IPS DF 6.9 (cell line): ENCODE measurements around the gene TAF3.

Experiments
- DNase-seq: peaks from one replicate; pipeline ENCODE4 v3.0.0-alpha.2; 2013; ENCODE audit warnings: low read depth, low spot score
- H3K27ac ChIP-seq: one replicate; pipeline ENCODE4 v1.5.1; 2013; ENCODE audit warnings: low read length, control low read depth
- H3K27me3 ChIP-seq: 2 replicates; pipeline ENCODE4 v1.6.1; 2013; ENCODE audit warnings: mild to moderate bottlenecking, low read length; ENCODE audit not compliant: control insufficient read depth, insufficient read depth
- H3K36me3 ChIP-seq: 2 replicates; pipeline ENCODE4 v1.6.1; 2013; ENCODE audit warnings: low read length; ENCODE audit not compliant: control insufficient read depth, insufficient read depth
- H3K4me1 ChIP-seq: 2 replicates; pipeline ENCODE4 v1.6.1; 2013; ENCODE audit warnings: low read length; ENCODE audit not compliant: control insufficient read depth, insufficient read depth
- H3K4me3 ChIP-seq: 2 replicates; pipeline ENCODE4 v1.5.1; 2013; ENCODE audit warnings: mild to moderate bottlenecking, low read length
- H3K9me3 ChIP-seq: 2 replicates; pipeline ENCODE4 v1.6.1; 2013; ENCODE audit warnings: low read length, inconsistent platforms; ENCODE audit not compliant: control insufficient read depth, insufficient read depth
- WGBS: extraction: QIAGEN DNeasy Blood & Tissue Kit; methylation state at CpG from one replicate; pipeline ENCODE4 v1.1.7; 2013; ENCODE audit warnings: mixed read lengths, missing lambda C conversion rate; ENCODE audit not compliant: insufficient read length, insufficient coverage; 5-methylcytosine and 5-hydroxymethylcytosine counted together

Gene TAF3

DNA sequence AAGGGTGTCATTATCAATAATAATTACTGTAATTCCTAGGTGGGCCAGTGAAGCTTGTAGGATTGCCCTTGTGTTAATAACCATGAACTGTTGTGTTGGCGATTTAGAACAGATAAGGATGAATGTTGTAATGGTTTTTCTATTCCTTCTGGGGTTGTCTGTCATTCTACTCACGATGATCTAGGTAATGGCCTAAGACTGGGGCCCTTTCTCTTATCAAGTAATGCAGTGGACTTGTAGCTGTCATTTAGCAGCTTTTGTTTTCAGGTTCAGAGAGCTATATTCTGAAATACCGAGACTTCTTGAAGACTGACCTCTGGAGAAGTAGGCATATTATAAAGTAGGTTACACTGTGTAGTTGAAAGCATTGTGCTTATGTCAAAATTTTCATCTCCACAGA is 110.2 kb downstream of the TAF3 start:
- no peaks in the 10 kb centered on the region for H3K9me3 ChIP-seq
- DNase-seq = no peak
- WGBS = no CpG with 5 or more reads among the region's 3 CpGs

DNA sequence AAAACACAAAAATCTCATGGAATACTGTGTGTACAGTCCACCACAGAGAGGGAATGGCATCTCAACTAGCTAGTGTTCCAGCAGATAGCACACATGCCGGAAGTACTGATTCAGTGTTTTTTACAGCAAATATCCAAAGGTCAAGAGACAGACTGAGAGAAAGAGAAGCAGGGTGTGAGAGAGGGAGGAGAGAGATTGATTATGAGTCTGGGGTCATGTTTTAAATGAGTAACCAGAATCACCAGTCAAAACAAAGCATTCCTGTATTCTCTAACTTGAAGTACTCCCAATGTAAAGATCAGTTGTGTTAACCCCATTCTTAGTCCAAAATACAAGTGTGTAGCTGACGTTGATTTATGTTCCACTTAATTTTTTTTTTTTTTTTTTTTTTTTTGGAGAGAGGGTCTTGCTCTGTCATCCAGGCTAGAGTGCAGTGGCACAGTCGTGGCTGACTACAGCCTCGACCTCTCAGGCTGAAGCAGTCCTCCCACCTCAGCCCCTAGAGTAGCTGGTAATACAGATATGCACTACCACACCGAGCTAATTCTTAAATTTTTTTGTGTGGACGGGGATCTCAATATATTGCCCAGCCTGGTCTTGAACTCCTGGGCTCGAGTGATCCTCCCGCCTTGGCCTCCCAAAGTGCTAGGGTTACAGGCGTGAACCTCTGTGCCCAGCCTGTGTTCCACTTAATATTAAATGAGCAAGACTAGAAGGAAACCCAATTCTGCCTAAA is 114.2 kb downstream of the TAF3 start:
- Histone ChIP-seq H3K27ac (no peak overlapping the region), H3K27me3 (no peaks in the 10 kb centered on the region), H3K9me3 (no peaks in the 10 kb centered on the region), H3K4me3 (no peak overlapping the region), H3K36me3 (no peaks in the 10 kb centered on the region), H3K4me1 (no peaks in the 10 kb centered on the region)
- DNase-seq = no peak
- no CpG with 5 or more reads among the region's 9 CpGs for WGBS

More for the DNA sequence above, 110.2 kb downstream of the TAF3 start:
- H3K36me3 ChIP-seq = no peaks in the 10 kb centered on the region
- no peaks in the 10 kb centered on the region for H3K4me1 ChIP-seq
- H3K27me3 ChIP-seq = no peaks in the 10 kb centered on the region
- H3K27ac ChIP-seq = no peak overlapping the region
- no peak overlapping the region for H3K4me3 ChIP-seq

DNA sequence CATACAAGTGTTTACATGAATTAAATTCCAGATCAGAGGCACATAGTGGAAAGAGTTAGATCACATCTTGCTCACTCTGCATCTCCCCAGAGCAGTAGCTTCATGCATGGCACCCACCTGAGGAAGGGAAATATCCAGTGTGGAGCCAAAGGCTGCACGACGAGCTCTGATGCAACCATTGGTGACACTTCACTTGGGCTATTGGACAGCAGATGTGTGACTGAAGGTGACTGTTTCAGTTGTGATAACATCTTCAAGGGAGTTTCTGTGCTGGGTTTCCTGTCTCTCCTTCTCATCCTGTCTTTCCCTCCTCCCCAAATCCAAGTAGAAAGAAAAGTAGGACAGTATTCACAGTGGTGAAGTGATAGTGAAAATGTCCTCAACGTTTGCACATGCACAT is 115.0 kb downstream of the TAF3 start:
- Histone ChIP-seq H3K27me3 (no peaks in the 10 kb centered on the region), H3K9me3 (no peaks in the 10 kb centered on the region), H3K36me3 (no peaks in the 10 kb centered on the region), H3K4me3 (no peak overlapping the region), H3K4me1 (no peaks in the 10 kb centered on the region), H3K27ac (no peak overlapping the region)
- no peak for DNase-seq
- no CpG with 5 or more reads among the region's 3 CpGs for WGBS

DNA sequence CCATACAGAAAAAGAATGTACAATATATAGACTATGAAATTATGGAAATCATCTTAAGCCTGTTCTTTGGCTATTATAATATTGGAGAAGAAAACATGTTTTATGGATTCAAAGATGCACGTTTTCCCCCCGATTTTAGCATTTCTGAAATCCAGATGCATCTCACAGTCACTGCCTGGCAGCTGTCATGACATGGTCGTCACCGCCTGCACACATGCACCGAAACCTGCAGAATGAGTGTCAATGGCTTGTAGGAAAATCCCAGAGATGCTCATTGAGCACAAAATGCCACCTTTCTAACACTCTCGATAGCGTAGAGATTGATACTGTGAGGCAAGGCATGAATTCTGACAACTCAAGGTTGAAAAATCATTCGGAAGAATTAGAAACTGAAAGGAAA is 115.5 kb downstream of the TAF3 start:
- Histone ChIP-seq H3K9me3 (no peaks in the 10 kb centered on the region), H3K36me3 (no peaks in the 10 kb centered on the region)

DNA sequence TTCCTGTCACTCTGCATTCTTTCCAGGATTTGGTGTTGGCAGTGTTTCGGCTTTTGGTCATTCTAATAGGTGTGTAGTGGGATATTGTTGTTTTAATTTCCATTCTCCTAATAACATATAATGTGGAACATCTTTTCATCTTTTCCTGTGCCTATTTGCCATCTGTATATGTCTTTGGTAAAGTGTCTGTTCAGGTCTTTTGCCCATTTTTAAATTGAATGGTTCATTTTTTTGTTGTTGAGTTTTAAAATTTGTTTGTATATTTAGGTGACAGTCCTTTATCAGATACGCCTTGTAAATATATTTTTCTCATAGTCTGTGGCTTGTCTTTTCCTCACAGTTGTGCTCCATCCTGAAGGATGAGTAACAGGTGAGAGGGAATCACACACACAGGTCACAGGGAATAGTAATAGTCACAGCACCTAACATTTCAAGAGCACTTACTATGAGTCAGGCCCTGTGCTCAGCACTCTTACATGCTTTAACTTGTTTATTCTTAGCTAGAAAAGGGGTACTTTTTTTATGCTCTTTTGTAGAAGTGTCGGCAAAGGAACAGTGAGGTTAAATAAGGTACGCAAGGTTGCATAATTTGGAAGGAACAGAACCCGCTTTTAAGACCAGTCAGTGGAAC is 119.1 kb downstream of the TAF3 start:
- Histone ChIP-seq H3K4me3 (no peak overlapping the region), H3K36me3 (no peaks in the 10 kb centered on the region), H3K27me3 (no peaks in the 10 kb centered on the region), H3K27ac (no peak overlapping the region), H3K4me1 (no peaks in the 10 kb centered on the region), H3K9me3 (no peaks in the 10 kb centered on the region)
- WGBS = no CpG with 5 or more reads among the region's 5 CpGs
- DNase-seq = no peak

More for the DNA sequence above, 115.5 kb downstream of the TAF3 start:
- Histone ChIP-seq H3K27ac (no peak overlapping the region), H3K4me1 (no peaks in the 10 kb centered on the region), H3K27me3 (no peaks in the 10 kb centered on the region), H3K4me3 (no peak overlapping the region)
- WGBS = no CpG with 5 or more reads among the region's 8 CpGs
- no peak for DNase-seq

DNA sequence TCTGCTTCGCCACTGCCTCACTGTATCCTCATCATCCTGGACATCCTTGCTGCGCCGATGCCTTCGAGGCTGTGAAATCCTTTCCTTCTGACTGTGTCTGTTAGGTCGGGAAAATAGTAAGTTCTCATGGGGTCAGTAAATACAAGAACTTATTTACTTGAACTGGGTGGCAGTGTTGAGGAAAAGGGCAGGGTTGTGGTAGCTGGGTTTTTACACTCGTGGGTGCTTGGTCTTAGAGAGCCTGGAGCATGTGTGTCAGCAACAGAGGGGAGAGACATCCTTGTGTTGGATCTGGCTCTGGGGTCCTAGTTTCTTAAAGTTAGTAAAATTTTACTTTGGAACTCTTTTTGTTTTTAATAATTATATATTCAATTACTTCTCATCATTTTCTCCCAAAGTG is 123.3 kb downstream of the TAF3 start:
- H3K27me3 ChIP-seq = no peaks in the 10 kb centered on the region
- no peak for DNase-seq
- H3K4me1 ChIP-seq = peaks cover 4% of the 10 kb centered on the region; the same call in 1 of the 2 replicates
- no peaks in the 10 kb centered on the region for H3K36me3 ChIP-seq
- no peak overlapping the region for H3K27ac ChIP-seq
- no peaks in the 10 kb centered on the region for H3K9me3 ChIP-seq
- no peak overlapping the region for H3K4me3 ChIP-seq
- no CpG with 5 or more reads among the region's 6 CpGs for WGBS

DNA sequence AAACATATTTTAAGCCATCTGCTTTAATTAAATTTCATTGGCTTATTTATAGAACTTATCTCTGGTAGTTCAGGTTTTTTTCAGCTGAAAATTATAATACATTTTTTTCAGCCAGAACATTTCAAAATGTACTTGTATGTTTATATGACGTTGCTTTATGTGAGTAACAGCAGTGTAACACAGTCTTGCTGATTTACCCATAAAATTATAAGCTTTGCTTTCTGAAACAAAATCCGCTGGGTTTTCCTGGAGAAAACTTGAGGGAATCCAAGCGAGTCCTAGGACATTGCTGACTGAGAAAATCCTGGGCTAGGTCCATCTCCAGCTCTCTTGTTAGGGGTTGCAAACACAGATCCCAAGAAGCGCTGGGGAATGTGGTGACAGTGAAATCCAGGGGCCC is 124.0 kb downstream of the TAF3 start:
- Histone ChIP-seq H3K36me3 (no peaks in the 10 kb centered on the region), H3K4me1 (peaks cover 4% of the 10 kb centered on the region; the same call in 1 of the 2 replicates), H3K27me3 (no peaks in the 10 kb centered on the region), H3K27ac (no peak overlapping the region), H3K4me3 (no peak overlapping the region), H3K9me3 (no peaks in the 10 kb centered on the region)
- DNase-seq = no peak
- no CpG with 5 or more reads among the region's 4 CpGs for WGBS

DNA sequence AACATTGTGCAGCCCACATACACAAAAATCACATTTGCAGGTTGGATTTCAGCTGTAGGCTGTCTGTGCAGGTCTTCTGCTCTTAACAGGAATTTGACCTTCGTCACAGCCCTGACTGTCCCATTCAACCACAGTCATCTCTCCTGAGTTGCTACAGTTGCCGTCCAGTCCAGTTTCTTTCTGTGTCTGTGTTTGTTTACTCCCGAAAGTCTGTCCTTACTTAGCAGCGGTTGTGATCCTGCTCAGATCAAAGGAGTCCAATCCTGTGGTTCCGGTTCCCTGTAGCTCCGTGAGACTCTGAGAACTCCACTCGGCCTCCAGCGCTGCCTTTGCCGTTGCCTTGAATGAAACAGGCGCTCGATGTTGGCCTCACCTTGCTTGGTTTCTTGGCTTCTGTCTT is 124.6 kb downstream of the TAF3 start:
- Histone ChIP-seq H3K9me3 (no peaks in the 10 kb centered on the region), H3K4me1 (peaks cover 4% of the 10 kb centered on the region; the same call in 1 of the 2 replicates), H3K27ac (no peak overlapping the region), H3K36me3 (no peaks in the 10 kb centered on the region), H3K4me3 (no peak overlapping the region), H3K27me3 (no peaks in the 10 kb centered on the region)
- WGBS = no CpG with 5 or more reads among the region's 11 CpGs
- DNase-seq = no peak

DNA sequence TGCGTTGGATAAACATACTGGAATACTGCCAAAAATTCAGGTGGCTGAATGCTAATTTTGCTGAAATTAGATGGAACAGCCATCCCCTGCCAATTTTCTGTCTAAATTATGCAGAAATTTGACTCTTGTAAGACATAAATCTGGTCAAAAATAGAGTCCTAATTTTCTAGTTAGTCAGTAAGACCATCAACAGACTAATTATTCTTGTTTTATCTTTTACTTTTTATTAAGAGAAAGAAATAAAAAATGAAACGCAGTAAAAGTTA is 125.8 kb downstream of the TAF3 start:
- H3K9me3 ChIP-seq = no peaks in the 10 kb centered on the region
- H3K4me1 ChIP-seq = peaks cover 5% of the 10 kb centered on the region; the same call in 1 of the 2 replicates
- no peaks in the 10 kb centered on the region for H3K27me3 ChIP-seq
- WGBS = no CpG with 5 or more reads among the region's 2 CpGs
- DNase-seq = no peak
- no peaks in the 10 kb centered on the region for H3K36me3 ChIP-seq
- H3K27ac ChIP-seq = no peak overlapping the region
- no peak overlapping the region for H3K4me3 ChIP-seq

DNA sequence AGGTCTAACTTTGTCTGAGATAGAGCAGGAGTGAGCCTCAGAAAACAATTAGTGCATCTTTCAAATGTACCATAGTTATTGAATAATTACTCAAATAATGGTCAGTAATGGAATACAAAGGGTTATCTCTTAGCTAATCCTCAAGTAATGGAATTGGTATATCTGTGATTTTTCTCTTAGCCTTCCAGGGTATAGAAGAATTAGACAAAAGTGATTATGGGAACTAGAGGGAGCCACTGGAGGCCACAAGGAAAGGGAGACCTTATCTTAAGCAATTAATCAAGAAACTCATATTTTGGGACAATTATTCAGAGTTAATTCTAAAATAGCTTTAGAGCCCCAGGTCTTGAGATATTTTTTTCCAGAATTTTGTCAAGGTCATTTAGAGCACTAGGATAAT is 126.2 kb downstream of the TAF3 start:
- no peak overlapping the region for H3K27ac ChIP-seq
- H3K9me3 ChIP-seq = no peaks in the 10 kb centered on the region
- H3K36me3 ChIP-seq = no peaks in the 10 kb centered on the region
- H3K27me3 ChIP-seq = no peaks in the 10 kb centered on the region
- peaks cover 5% of the 10 kb centered on the region; the same call in 1 of the 2 replicates for H3K4me1 ChIP-seq
- no peak overlapping the region for H3K4me3 ChIP-seq
- DNase-seq = no peak

DNA sequence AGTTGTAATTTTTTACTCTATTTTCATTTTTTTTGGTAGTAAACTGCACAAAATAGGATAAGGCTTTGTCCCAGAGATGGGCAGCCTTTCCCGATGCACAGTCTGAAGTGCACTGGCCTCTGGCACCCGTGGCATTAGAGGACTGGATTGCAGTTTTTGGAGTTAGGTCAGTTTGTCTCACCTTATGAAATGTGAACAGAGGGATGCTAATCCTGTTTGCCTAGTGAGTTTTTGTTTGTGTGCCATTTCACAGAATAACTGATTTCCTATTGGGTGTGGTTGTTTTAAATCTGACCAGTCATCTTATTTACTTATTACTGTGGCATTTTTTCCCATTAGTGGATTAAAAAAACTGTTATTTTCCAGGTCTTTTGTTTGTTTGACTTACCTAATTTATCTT is 126.7 kb downstream of the TAF3 start:
- Histone ChIP-seq H3K9me3 (no peaks in the 10 kb centered on the region), H3K36me3 (no peaks in the 10 kb centered on the region), H3K27ac (no peak overlapping the region), H3K4me1 (peaks cover 5% of the 10 kb centered on the region; the same call in 1 of the 2 replicates), H3K27me3 (no peaks in the 10 kb centered on the region), H3K4me3 (no peak overlapping the region)
- no peak for DNase-seq
- WGBS = no CpG with 5 or more reads among the region's 2 CpGs
